ENCODE data around the gene TRMT112. TPM values are rescaled to one million over a fixed set of nuclear protein-coding genes. Genes with fewer than 3 reads are reported as not detected.

The TRMT112 gene
- total and polyA plus RNA-seq, 7 donors, result 78.1 to 311 (median 125) TPM

DNA sequence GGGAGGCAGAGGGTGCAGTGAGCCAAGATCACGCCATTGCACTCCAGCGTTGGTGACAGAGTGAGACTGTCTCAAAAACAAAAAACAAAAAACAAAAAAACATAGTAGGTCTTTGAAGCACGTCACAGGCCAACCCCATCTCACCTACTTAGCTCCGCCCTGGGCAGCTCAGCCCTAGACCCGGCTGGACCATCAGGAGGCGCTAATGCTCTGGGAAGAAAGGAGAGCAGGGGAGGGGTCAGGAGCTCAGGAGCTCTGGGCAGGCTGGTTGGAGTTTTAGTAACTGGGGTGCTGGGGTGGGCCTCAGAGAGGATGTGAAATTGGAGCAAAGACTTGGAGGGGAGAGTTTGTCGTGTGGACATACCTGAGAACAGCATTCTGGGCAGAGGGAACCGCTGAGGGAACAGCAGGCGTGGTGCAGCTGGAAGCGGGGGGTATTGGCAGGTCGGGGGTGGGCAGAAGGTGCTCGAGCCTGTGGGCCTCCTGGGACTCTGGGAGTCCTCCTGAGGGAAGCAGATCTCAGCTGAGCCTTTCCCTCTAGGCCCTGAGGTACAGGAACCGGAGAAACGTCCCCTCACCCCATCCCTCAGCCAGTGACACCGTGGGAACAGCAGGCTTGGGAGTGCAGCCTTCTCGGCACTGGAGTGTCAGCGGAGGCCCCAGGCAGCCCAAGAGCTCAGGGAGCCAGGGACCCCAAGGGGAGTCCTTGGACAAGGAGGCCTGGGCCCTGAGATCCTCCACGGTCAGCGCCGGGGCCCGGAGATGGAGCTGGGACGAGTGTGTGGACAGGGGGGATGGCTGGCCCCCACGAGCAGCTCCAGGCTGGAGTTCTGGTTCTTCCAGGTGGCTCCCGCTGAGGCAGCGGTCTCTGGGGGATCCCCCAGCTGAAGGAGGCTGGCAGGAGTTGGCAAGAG lies 39.4 kb upstream of the TRMT112 start:
- intact Hi-C loops (cut with DNase I), result loop anchor here in 1 of 2 donors (5.0 kb wide), 1 partner anchor 34 kb away; no protein-coding TSS in a partner anchor

GRCh38 chr11:64355078-64355940 lies 38.0 kb upstream of the TRMT112 start:
- no peaks in the 10 kb centered on the region for H3K9me3 ChIP-seq
- no peaks in the 10 kb centered on the region for H3K36me3 ChIP-seq (ENCODE audit: insufficient read depth in 1 of 2, low read depth in 1 of 2)
- intact Hi-C loops (cut with DNase I), result loop anchor here (2.0 to 5.0 kb wide), 2 partner anchors 33 to 37 kb away; partner anchors contain the start of gene PRDX5 (in 1 of the 2)
- TF ChIP-seq, protein P1, sequence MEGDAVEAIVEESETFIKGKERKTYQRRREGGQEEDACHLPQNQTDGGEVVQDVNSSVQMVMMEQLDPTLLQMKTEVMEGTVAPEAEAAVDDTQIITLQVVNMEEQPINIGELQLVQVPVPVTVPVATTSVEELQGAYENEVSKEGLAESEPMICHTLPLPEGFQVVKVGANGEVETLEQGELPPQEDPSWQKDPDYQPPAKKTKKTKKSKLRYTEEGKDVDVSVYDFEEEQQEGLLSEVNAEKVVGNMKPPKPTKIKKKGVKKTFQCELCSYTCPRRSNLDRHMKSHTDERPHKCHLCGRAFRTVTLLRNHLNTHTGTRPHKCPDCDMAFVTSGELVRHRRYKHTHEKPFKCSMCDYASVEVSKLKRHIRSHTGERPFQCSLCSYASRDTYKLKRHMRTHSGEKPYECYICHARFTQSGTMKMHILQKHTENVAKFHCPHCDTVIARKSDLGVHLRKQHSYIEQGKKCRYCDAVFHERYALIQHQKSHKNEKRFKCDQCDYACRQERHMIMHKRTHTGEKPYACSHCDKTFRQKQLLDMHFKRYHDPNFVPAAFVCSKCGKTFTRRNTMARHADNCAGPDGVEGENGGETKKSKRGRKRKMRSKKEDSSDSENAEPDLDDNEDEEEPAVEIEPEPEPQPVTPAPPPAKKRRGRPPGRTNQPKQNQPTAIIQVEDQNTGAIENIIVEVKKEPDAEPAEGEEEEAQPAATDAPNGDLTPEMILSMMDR (IDR thresholded peaks at IDR 0.05), result peak; percentile 59
- peak overlapping the region; percentile 37 for H3K4me3 ChIP-seq
- ATAC-seq (peak; percentile 74 to 85 (median 82)), DNase-seq (peak; percentile 83 to 91)
- peaks cover 6% of the 10 kb centered on the region for H3K4me1 ChIP-seq
- peaks cover 0 to 9% (median 3%) of the 10 kb centered on the region in 3 donors for H3K27me3 ChIP-seq (ENCODE audit: insufficient read depth in 3 of 3, low read length in 2 of 3)
- peak overlapping the region; percentile 21 for H3K27ac ChIP-seq
- 18 to 20% (median 19%) methylated on average over 23 of the region's 23 CpGs for WGBS, 3 donors

More for the DNA sequence above, 39.4 kb upstream of the TRMT112 start:
- Histone ChIP-seq H3K36me3 (ENCODE audit: insufficient read depth in 1 of 2, low read depth in 1 of 2) (peaks cover 0 to 14% of the 10 kb centered on the region in 2 donors), H3K4me3 (no peak overlapping the region), H3K4me1 (peaks cover 6% of the 10 kb centered on the region), H3K9me3 (no peaks in the 10 kb centered on the region), H3K27ac (no peak overlapping the region), H3K27me3 (ENCODE audit: insufficient read depth in 3 of 3, low read length in 2 of 3) (peaks cover 0 to 9% (median 0%) of the 10 kb centered on the region in 3 donors)
- DNase-seq (peak in 1 of 2 donors; percentile 49), ATAC-seq (no peak)
- TF ChIP-seq, protein P1 (IDR thresholded peaks at IDR 0.05), result no peak
- 86 to 88% (median 87%) methylated on average over 20 to 25 of the region's 25 CpGs for WGBS, 3 donors

GRCh38 chr11:64353715-64354506 lies 36.6 kb upstream of the TRMT112 start:
- Histone ChIP-seq H3K27ac (no peak overlapping the region), H3K27me3 (ENCODE audit: insufficient read depth in 3 of 3, low read length in 2 of 3) (peaks cover 0 to 9% (median 3%) of the 10 kb centered on the region in 3 donors), H3K4me1 (peaks cover 6% of the 10 kb centered on the region), H3K4me3 (no peak overlapping the region), H3K9me3 (no peaks in the 10 kb centered on the region), H3K36me3 (ENCODE audit: insufficient read depth in 1 of 2, low read depth in 1 of 2) (no peaks in the 10 kb centered on the region)
- TF ChIP-seq, protein P1 (IDR thresholded peaks at IDR 0.05), result no peak
- WGBS, 3 donors, result 73 to 84% (median 74%) methylated on average over 17 to 20 of the region's 20 CpGs
- peak in 1 of 2 donors; percentile 50 for DNase-seq
- intact Hi-C loops (cut with DNase I), result loop anchor here in 1 of 2 donors (2.0 kb wide), 1 partner anchor 35 kb away; the partner anchor contains the start of gene PRDX5
- ATAC-seq, result no peak
